RCC 7860 (cell line): ENCODE results near the gene SAFB2.
"Not testable (repeated sequence)": the region's sequence is repeated elsewhere in the genome, so short reads cannot be mapped to it uniquely, and the experiment has no call there.

Source experiments
- DNase-seq: peaks from one replicate; pipeline ENCODE4 v3.0.0-alpha.2; 2015; ENCODE audit warnings: low spot score
- FAIRE-seq: peaks from 2 replicates; lab custom pipeline; 2012; peaks lifted over from hg19 to GRCh38; lab: Jason Lieb, UNC

SAFB2 gene

GRCh38 chr19:5608766-5609165 is 13.8 kb downstream of the SAFB2 start:
- not testable (repeated sequence) for FAIRE-seq, DNase-seq

GRCh38 chr19:5608291-5608690 is 14.3 kb downstream of the SAFB2 start:
- no peak for FAIRE-seq

GRCh38 chr19:5607318-5608275 is 15.0 kb downstream of the SAFB2 start:
- no peak for DNase-seq
- no peak for FAIRE-seq

More at GRCh38 chr19:5608291-5608690, 14.3 kb downstream of the SAFB2 start:
- DNase-seq: no peak

GRCh38 chr19:5605362-5605761 is 17.2 kb downstream of the SAFB2 start:
- FAIRE-seq (no peak), DNase-seq (no peak)

- FAIRE-seq (no peak), DNase-seq (no peak)
These were observed 18.9 kb downstream of the SAFB2 start for GRCh38 chr19:5603626-5604025.

- FAIRE-seq: no peak
These were observed 21.8 kb downstream of the SAFB2 start for GRCh38 chr19:5600797-5601196.

GRCh38 chr19:5595745-5596144 is 26.8 kb downstream of the SAFB2 start:
- no peak for DNase-seq
- FAIRE-seq: no peak

More at GRCh38 chr19:5600797-5601196, 21.8 kb downstream of the SAFB2 start:
- DNase-seq: no peak

- FAIRE-seq: no peak
- DNase-seq: no peak
These were observed 27.4 kb downstream of the SAFB2 start for GRCh38 chr19:5595129-5595528.

GRCh38 chr19:5594521-5594950 is 28.0 kb downstream of the SAFB2 start:
- FAIRE-seq (no peak), DNase-seq (no peak)

GRCh38 chr19:5593343-5594255 is 29.0 kb downstream of the SAFB2 start:
- FAIRE-seq (no peak), DNase-seq (no peak)

GRCh38 chr19:5592531-5593342 is 29.8 kb downstream of the SAFB2 start:
- DNase-seq (no peak), FAIRE-seq (no peak)

- FAIRE-seq (no peak), DNase-seq (no peak)
These were observed 31.1 kb downstream of the SAFB2 start for GRCh38 chr19:5591476-5591875.

GRCh38 chr19:5590865-5591154 is 31.8 kb downstream of the SAFB2 start:
- DNase-seq (no peak), FAIRE-seq (no peak)

GRCh38 chr19:5590151-5590864 is 32.3 kb downstream of the SAFB2 start:
- FAIRE-seq: no peak
- DNase-seq: no peak

GRCh38 chr19:5588906-5589676 is 33.5 kb downstream of the SAFB2 start:
- no peak for FAIRE-seq
- DNase-seq: no peak

- no peak for FAIRE-seq
These were observed 34.1 kb downstream of the SAFB2 start for GRCh38 chr19:5588441-5588840.

GRCh38 chr19:5587661-5588060 is 34.9 kb downstream of the SAFB2 start:
- DNase-seq (no peak), FAIRE-seq (no peak)

More at GRCh38 chr19:5588441-5588840, 34.1 kb downstream of the SAFB2 start:
- no peak for DNase-seq

- no peak for FAIRE-seq
- DNase-seq: no peak
These were observed 35.5 kb downstream of the SAFB2 start for GRCh38 chr19:5587071-5587455.

- DNase-seq (no peak), FAIRE-seq (no peak)
These were observed 36.1 kb downstream of the SAFB2 start for GRCh38 chr19:5586300-5587070.
